ENCODE measurements around the gene ZNF664.

Gene ZNF664

GRCh38 chr12:124002654-124003053 lies 29.6 kb downstream of the ZNF664 start:
- no peaks in the 10 kb centered on the region for H3K27me3 Mint-ChIP-seq
- DNase-seq (no peak), ATAC-seq (no peak)
- H3K27ac Mint-ChIP-seq: no peak overlapping the region
- H3K9me3 Mint-ChIP-seq: no peaks in the 10 kb centered on the region
- H3K4me3 Mint-ChIP-seq: no peak overlapping the region
- H3K4me1 Mint-ChIP-seq: peaks cover 23% of the 10 kb centered on the region

- Mint-ChIP-seq H3K4me3 (no peak overlapping the region), H3K27ac (no peak overlapping the region), H3K9me3 (no peaks in the 10 kb centered on the region), H3K4me1 (peaks cover 34% of the 10 kb centered on the region), H3K27me3 (no peaks in the 10 kb centered on the region)
- no peak for ATAC-seq
- no peak for DNase-seq
Observed at GRCh38 chr12:124004233-124004875, 31.3 kb downstream of the ZNF664 start.

- Mint-ChIP-seq H3K27me3 (no peaks in the 10 kb centered on the region), H3K27ac (peak overlapping the region; percentile 33 to 66), H3K9me3 (no peaks in the 10 kb centered on the region), H3K4me3 (peak overlapping the region; percentile 58 to 67), H3K4me1 (peaks cover 34% of the 10 kb centered on the region)
- DNase-seq: peak in 1 of 2 donors; percentile 15
- ATAC-seq: peak; percentile 74
Observed at GRCh38 chr12:124006085-124006845, 33.2 kb downstream of the ZNF664 start.

- H3K27ac Mint-ChIP-seq: no peak overlapping the region
- H3K9me3 Mint-ChIP-seq: no peaks in the 10 kb centered on the region
- no peak for DNase-seq
- peak; percentile 39 for ATAC-seq
- H3K4me1 Mint-ChIP-seq: peaks cover 34% of the 10 kb centered on the region
- H3K27me3 Mint-ChIP-seq: no peaks in the 10 kb centered on the region
- H3K4me3 Mint-ChIP-seq: peak overlapping the region; percentile 58 to 67
Observed at GRCh38 chr12:124006846-124007713, 34.1 kb downstream of the ZNF664 start.

GRCh38 chr12:124007826-124008570 lies 35.0 kb downstream of the ZNF664 start:
- no peak overlapping the region for H3K4me3 Mint-ChIP-seq
- DNase-seq: no peak
- H3K4me1 Mint-ChIP-seq: peaks cover 34% of the 10 kb centered on the region
- H3K27ac Mint-ChIP-seq: no peak overlapping the region
- no peak for ATAC-seq
- H3K9me3 Mint-ChIP-seq: no peaks in the 10 kb centered on the region
- H3K27me3 Mint-ChIP-seq: no peaks in the 10 kb centered on the region

- ATAC-seq: no peak
- Mint-ChIP-seq H3K4me3 (no peak overlapping the region), H3K27me3 (no peaks in the 10 kb centered on the region), H3K9me3 (no peaks in the 10 kb centered on the region), H3K27ac (no peak overlapping the region), H3K4me1 (peaks cover 34% of the 10 kb centered on the region)
- no peak for DNase-seq
Observed at GRCh38 chr12:124008595-124008994, 35.6 kb downstream of the ZNF664 start.

GRCh38 chr12:124009781-124010180 lies 36.8 kb downstream of the ZNF664 start:
- no peak overlapping the region for H3K27ac Mint-ChIP-seq
- no peaks in the 10 kb centered on the region for H3K27me3 Mint-ChIP-seq
- no peaks in the 10 kb centered on the region for H3K9me3 Mint-ChIP-seq
- H3K4me1 Mint-ChIP-seq: peaks cover 34% of the 10 kb centered on the region
- DNase-seq (no peak), ATAC-seq (no peak)
- H3K4me3 Mint-ChIP-seq: no peak overlapping the region

GRCh38 chr12:124010687-124011086 lies 37.7 kb downstream of the ZNF664 start:
- no peaks in the 10 kb centered on the region for H3K9me3 Mint-ChIP-seq
- DNase-seq (no peak), ATAC-seq (no peak)
- H3K4me3 Mint-ChIP-seq: no peak overlapping the region
- no peaks in the 10 kb centered on the region for H3K27me3 Mint-ChIP-seq
- H3K27ac Mint-ChIP-seq: peak overlapping the region; percentile 43 to 83
- peaks cover 31% of the 10 kb centered on the region for H3K4me1 Mint-ChIP-seq

- DNase-seq (no peak), ATAC-seq (no peak)
- Mint-ChIP-seq H3K4me1 (peaks cover 22% of the 10 kb centered on the region), H3K4me3 (no peak overlapping the region), H3K27ac (no peak overlapping the region), H3K9me3 (no peaks in the 10 kb centered on the region), H3K27me3 (no peaks in the 10 kb centered on the region)
Observed at GRCh38 chr12:124011435-124012115, 38.6 kb downstream of the ZNF664 start.

- no peak for ATAC-seq
- no peaks in the 10 kb centered on the region for H3K27me3 Mint-ChIP-seq
- H3K27ac Mint-ChIP-seq: no peak overlapping the region
- no peaks in the 10 kb centered on the region for H3K9me3 Mint-ChIP-seq
- no peak for DNase-seq
- H3K4me1 Mint-ChIP-seq: peaks cover 7% of the 10 kb centered on the region
- H3K4me3 Mint-ChIP-seq: no peak overlapping the region
Observed at GRCh38 chr12:124013073-124013472, 40.1 kb downstream of the ZNF664 start.

- no peaks in the 10 kb centered on the region for H3K27me3 Mint-ChIP-seq
- H3K9me3 Mint-ChIP-seq: no peaks in the 10 kb centered on the region
- ATAC-seq (no peak), DNase-seq (no peak)
- H3K4me3 Mint-ChIP-seq: no peak overlapping the region
- peak overlapping the region; percentile 48 to 75 for H3K27ac Mint-ChIP-seq
- H3K4me1 Mint-ChIP-seq: no peaks in the 10 kb centered on the region
Observed at GRCh38 chr12:124015494-124016461, 42.8 kb downstream of the ZNF664 start.

GRCh38 chr12:124017064-124017463 lies 44.0 kb downstream of the ZNF664 start:
- Mint-ChIP-seq H3K4me1 (no peaks in the 10 kb centered on the region), H3K9me3 (no peaks in the 10 kb centered on the region), H3K27me3 (no peaks in the 10 kb centered on the region), H3K27ac (no peak overlapping the region), H3K4me3 (no peak overlapping the region)
- DNase-seq (no peak), ATAC-seq (no peak)

- Mint-ChIP-seq H3K27me3 (no peaks in the 10 kb centered on the region), H3K4me1 (no peaks in the 10 kb centered on the region), H3K4me3 (no peak overlapping the region), H3K9me3 (no peaks in the 10 kb centered on the region), H3K27ac (no peak overlapping the region)
- DNase-seq (no peak), ATAC-seq (no peak)
Observed at GRCh38 chr12:124018539-124018938, 45.5 kb downstream of the ZNF664 start.

GRCh38 chr12:124019115-124019514 lies 46.1 kb downstream of the ZNF664 start:
- Mint-ChIP-seq H3K27ac (no peak overlapping the region), H3K27me3 (no peaks in the 10 kb centered on the region), H3K9me3 (no peaks in the 10 kb centered on the region), H3K4me1 (no peaks in the 10 kb centered on the region), H3K4me3 (no peak overlapping the region)
- DNase-seq (no peak), ATAC-seq (no peak)
